Measurements from ENCODE around the gene PITX1.

- TF ChIP-seq CTCF (IDR thresholded peaks at IDR 0.05; ENCODE audit: low read depth, low read length) (no peak), EZH2phosphoT487 (IDR thresholded peaks at IDR 0.05; ENCODE audit: low read depth) (no peak)
These were observed 6.1 kb downstream of the PITX1 start for GRCh38 chr5:135027697-135028615.
